Neural progenitor cell (in vitro differentiated cells): ENCODE data around the gene CFAP61. TPM values are rescaled to one million over a fixed set of nuclear protein-coding genes. Genes with fewer than 3 reads are reported as not detected.
A peak's percentile ranks its signal among the peaks of the same experiment; 100 is the strongest.

Experiments
- DNase-seq: peaks from one replicate; pipeline ENCODE4 v3.0.0-alpha.2; 2016; ENCODE audit warnings: low spot score
- H2AFZ ChIP-seq: fragments of 200-600 bp; sonication (generic); replicated peaks from 2 replicates; pipeline ENCODE4 v1.6.1; 2016; ENCODE audit warnings: antibody characterized with exemption
- H3F3A ChIP-seq: fragments of 200-600 bp; sonication (generic); 2 replicates; pipeline ENCODE4 v1.6.1; 2016; ENCODE audit warnings: antibody characterized with exemption, low read depth
- H3K27ac ChIP-seq: fragments of 200-600 bp; sonication (generic); 2 replicates; pipeline ENCODE4 v1.5.1; 2016; ENCODE audit warnings: mild to moderate bottlenecking
- H3K27me3 ChIP-seq: fragments of 200-600 bp; sonication (generic); 2 replicates; pipeline ENCODE4 v1.6.1; 2016; ENCODE audit warnings: mild to moderate bottlenecking, moderate library complexity
- H3K36me3 ChIP-seq: fragments of 200-600 bp; sonication (generic); 2 replicates; pipeline ENCODE4 v1.5.1; 2016
- H3K4me1 ChIP-seq: fragments of 200-600 bp; sonication (generic); 2 replicates; pipeline ENCODE4 v1.6.1; 2016; ENCODE audit warnings: mixed run types
- H3K4me2 ChIP-seq: fragments of 200-600 bp; sonication (generic); 2 replicates; pipeline ENCODE4 v1.6.1; 2016
- H3K4me3 ChIP-seq: fragments of 200-600 bp; sonication (generic); 2 replicates; pipeline ENCODE4 v1.5.1; 2016
- H3K79me2 ChIP-seq: fragments of 200-600 bp; sonication (generic); 2 replicates; pipeline ENCODE4 v1.6.1; 2016; ENCODE audit warnings: low read depth
- H3K9ac ChIP-seq: fragments of 200-600 bp; sonication (generic); 2 replicates; pipeline ENCODE4 v1.6.1; 2016
- H3K9me3 ChIP-seq: fragments of 200-600 bp; sonication (generic); 2 replicates; pipeline ENCODE4 v1.5.1; 2016; ENCODE audit warnings: low read depth
- H4K20me1 ChIP-seq: fragments of 200-600 bp; sonication (generic); 2 replicates; pipeline ENCODE4 v1.6.1; 2016; ENCODE audit warnings: low read depth
- H3K27ac Mint-ChIP-seq: 3 replicates; pipeline ENCODE4 v1.8.0; 2021; ENCODE audit warnings: mixed read lengths
- H3K27me3 Mint-ChIP-seq: 2 replicates; pipeline ENCODE4 v1.8.0; 2022; ENCODE audit warnings: low read depth, mild to moderate bottlenecking, inconsistent platforms, moderate library complexity, mixed read lengths; ENCODE audit not compliant: insufficient read depth
- H3K36me3 Mint-ChIP-seq: 3 replicates; pipeline ENCODE4 v1.8.0; 2021; ENCODE audit warnings: mixed read lengths
- H3K4me1 Mint-ChIP-seq: 3 replicates; pipeline ENCODE4 v1.8.0; 2021; ENCODE audit warnings: mixed read lengths
- H3K4me3 Mint-ChIP-seq: 3 replicates; pipeline ENCODE4 v1.8.0; 2021; ENCODE audit warnings: mild to moderate bottlenecking, moderate library complexity, mixed read lengths
- H3K9me3 Mint-ChIP-seq: 3 replicates; pipeline ENCODE4 v1.8.0; 2020; ENCODE audit warnings: mixed read lengths
- CTCF ChIP-seq: fragments of 200-600 bp; sonication (generic); IDR thresholded peaks from 2 replicates; pipeline ENCODE4 v1.5.1; 2017; ENCODE audit warnings: antibody characterized with exemption, mild to moderate bottlenecking
- EZH2 ChIP-seq: fragments of 200-600 bp; sonication (generic); IDR thresholded peaks from 2 replicates; pipeline ENCODE4 v1.6.1; 2017; ENCODE audit warnings: antibody characterized with exemption, mild to moderate bottlenecking, moderate library complexity
- EZH2phosphoT487 ChIP-seq: fragments of 200-600 bp; sonication (generic); IDR thresholded peaks from 2 replicates; pipeline ENCODE4 v1.6.1; 2017; ENCODE audit warnings: antibody characterized with exemption
- total RNA-seq: library from RNA; depleted of rRNA; stranded (reverse); fragments of >200 nt; gene quantifications from 2 replicates; pipeline ENCODE4 v1.2.3, GENCODE V29; 2015; ENCODE audit warnings: low replicate concordance

CFAP61 gene
- total RNA-seq, 1 donor from 2014 or later: not detected

- peak overlapping the region; percentile 1 for H3K27ac Mint-ChIP-seq
- H3K4me2 ChIP-seq: no peak overlapping the region
- no peak overlapping the region for H2AFZ ChIP-seq
- H4K20me1 ChIP-seq: no peaks in the 10 kb centered on the region
- H3K4me1 Mint-ChIP-seq: peaks cover 59% of the 10 kb centered on the region
- H3K79me2 ChIP-seq: no peaks in the 10 kb centered on the region
- H3F3A ChIP-seq: peaks cover 10% of the 10 kb centered on the region
- no peaks in the 10 kb centered on the region for H3K27me3 ChIP-seq
- H3K27me3 Mint-ChIP-seq: peaks cover 8% of the 10 kb centered on the region
- H3K4me3 Mint-ChIP-seq: no peak overlapping the region
- H3K9me3 Mint-ChIP-seq: no peaks in the 10 kb centered on the region
- H3K9me3 ChIP-seq: no peaks in the 10 kb centered on the region
- no peak overlapping the region for H3K4me3 ChIP-seq
- H3K27ac ChIP-seq: no peak overlapping the region
- peaks cover 48% of the 10 kb centered on the region for H3K4me1 ChIP-seq
- H3K36me3 Mint-ChIP-seq: no peaks in the 10 kb centered on the region
- no peak for TF ChIP-seq CTCF
- no peak for TF ChIP-seq EZH2phosphoT487
- no peak for TF ChIP-seq EZH2
- DNase-seq: no peak
- H3K36me3 ChIP-seq: no peaks in the 10 kb centered on the region
- H3K9ac ChIP-seq: no peak overlapping the region
Measured at GRCh38 chr20:20210943-20211273, 158.6 kb downstream of the CFAP61 start.

- no peak for DNase-seq
- no peak overlapping the region for H3K4me3 ChIP-seq
- Mint-ChIP-seq H3K9me3 (no peaks in the 10 kb centered on the region), H3K4me1 (peaks cover 64% of the 10 kb centered on the region), H3K4me3 (no peak overlapping the region), H3K27me3 (peaks cover 8% of the 10 kb centered on the region), H3K27ac (peak overlapping the region; percentile 1), H3K36me3 (no peaks in the 10 kb centered on the region)
- no peaks in the 10 kb centered on the region for H3K36me3 ChIP-seq
- H3K4me2 ChIP-seq: no peak overlapping the region
- no peak overlapping the region for H2AFZ ChIP-seq
- H3K27me3 ChIP-seq: no peaks in the 10 kb centered on the region
- H4K20me1 ChIP-seq: no peaks in the 10 kb centered on the region
- no peak overlapping the region for H3K27ac ChIP-seq
- TF ChIP-seq EZH2 (no peak), EZH2phosphoT487 (no peak), CTCF (no peak)
- peaks cover 53% of the 10 kb centered on the region for H3K4me1 ChIP-seq
- peaks cover 13% of the 10 kb centered on the region for H3F3A ChIP-seq
- H3K79me2 ChIP-seq: no peaks in the 10 kb centered on the region
- H3K9ac ChIP-seq: no peak overlapping the region
- no peaks in the 10 kb centered on the region for H3K9me3 ChIP-seq
Measured at GRCh38 chr20:20211274-20211987, 159.1 kb downstream of the CFAP61 start.

DNA sequence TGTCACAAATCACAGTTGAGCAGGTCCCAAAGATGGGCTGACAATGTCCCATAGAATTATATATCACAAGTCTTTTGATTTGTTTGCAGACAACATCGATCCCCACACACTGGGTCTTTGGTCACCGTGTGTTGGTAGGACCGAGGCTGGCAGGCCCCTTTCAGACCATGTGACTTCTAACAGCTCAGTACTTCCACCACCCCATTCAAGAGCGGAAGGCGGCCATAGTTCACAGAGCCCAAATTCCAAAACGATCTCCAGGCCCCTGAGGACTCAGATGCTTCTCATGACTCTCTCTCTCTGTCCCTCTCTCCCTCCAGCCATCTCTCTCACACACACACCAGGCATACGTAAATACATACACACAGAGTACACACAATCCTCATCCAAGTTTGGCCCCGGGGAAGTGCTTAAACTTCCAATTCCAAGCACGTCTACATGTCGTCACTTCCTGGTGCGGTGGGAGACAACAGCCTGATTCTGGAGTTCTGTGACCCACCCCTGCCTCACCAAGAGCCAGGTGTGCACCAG, 159.7 kb downstream of the CFAP61 start:
- Mint-ChIP-seq H3K4me3 (peak overlapping the region; percentile 12), H3K27ac (no peak overlapping the region)
- H3K9ac ChIP-seq: no peak overlapping the region

More for the DNA sequence above, 159.7 kb downstream of the CFAP61 start:
- no peaks in the 10 kb centered on the region for H3K36me3 ChIP-seq
- TF ChIP-seq CTCF (no peak), EZH2 (no peak), EZH2phosphoT487 (no peak)
- H4K20me1 ChIP-seq: no peaks in the 10 kb centered on the region
- peaks cover 16% of the 10 kb centered on the region for H3F3A ChIP-seq
- H2AFZ ChIP-seq: no peak overlapping the region
- H3K4me3 ChIP-seq: no peak overlapping the region
- H3K27me3 Mint-ChIP-seq: peaks cover 8% of the 10 kb centered on the region
- H3K27ac ChIP-seq: no peak overlapping the region
- H3K9me3 ChIP-seq: no peaks in the 10 kb centered on the region
- no peaks in the 10 kb centered on the region for H3K9me3 Mint-ChIP-seq
- no peaks in the 10 kb centered on the region for H3K36me3 Mint-ChIP-seq
- peaks cover 66% of the 10 kb centered on the region for H3K4me1 Mint-ChIP-seq
- H3K4me2 ChIP-seq: no peak overlapping the region
- peaks cover 56% of the 10 kb centered on the region for H3K4me1 ChIP-seq
- H3K27me3 ChIP-seq: no peaks in the 10 kb centered on the region
- no peaks in the 10 kb centered on the region for H3K79me2 ChIP-seq
- no peak for DNase-seq
